ENCODE data around the gene SPACA7. TPM values are rescaled to one million over a fixed set of nuclear protein-coding genes. Genes with fewer than 3 reads are reported as not detected.

SPACA7 gene
- total RNA-seq, 1 experiment from 2014 or later: not detected

GRCh38 chr13:112416647-112417046 lies 40.5 kb downstream of the SPACA7 start:
- no peak overlapping the region for H4K91ac ChIP-seq (ENCODE audit: insufficient read length, low read depth, low read length)
- no peaks in the 10 kb centered on the region for H3K79me2 ChIP-seq (ENCODE audit: insufficient read depth, low read length)
- no peaks in the 10 kb centered on the region for H3K27me3 ChIP-seq (ENCODE audit: insufficient read depth, low read length)
- H2BK12ac ChIP-seq (ENCODE audit: insufficient read length, low read depth, low read length): no peak overlapping the region
- no CpG with 5 or more reads among the region's 1 CpG for WGBS (ENCODE audit: extremely low coverage, insufficient read length, low lambda C conversion rate)
- H3K14ac ChIP-seq (ENCODE audit: insufficient read depth, low read length): no peak overlapping the region
- Mint-ChIP-seq H3K27ac (no peak overlapping the region), H3K4me1 (no peaks in the 10 kb centered on the region), H3K4me3 (no peak overlapping the region), H3K9me3 (peaks cover 73 to 77% of the 10 kb centered on the region in 2 experiments), H3K27me3 (ENCODE audit: low read depth) (peaks cover 7% of the 10 kb centered on the region), H3K36me3 (ENCODE audit: insufficient read depth in 1 of 3, low read depth in 3 of 3) (peaks cover 9 to 32% (median 25%) of the 10 kb centered on the region in 3 experiments)
- H3K4me1 ChIP-seq (ENCODE audit: insufficient read depth, low read length): no peaks in the 10 kb centered on the region
- no peak overlapping the region for H3K18ac ChIP-seq (ENCODE audit: insufficient read length, low read depth, low read length)
- H2BK120ac ChIP-seq (ENCODE audit: low read depth, low read length, poor library complexity, severe bottlenecking): no peak overlapping the region
- H3K9me3 ChIP-seq (ENCODE audit: control insufficient read depth, low read depth, low read length): peaks cover 16% of the 10 kb centered on the region
- no peak overlapping the region for H3K56ac ChIP-seq (ENCODE audit: insufficient read length, low read depth, low read length)
- no peak overlapping the region for H3K23ac ChIP-seq (ENCODE audit: insufficient read length, low read depth, low read length)
- no peak overlapping the region for H4K8ac ChIP-seq (replicated peaks; ENCODE audit: insufficient read length, low read depth, low read length)
- no peak overlapping the region for H2AK5ac ChIP-seq (ENCODE audit: insufficient read length, low read length)
- H3K79me1 ChIP-seq (ENCODE audit: insufficient read depth, low read depth, low read length, poor library complexity, severe bottlenecking): no peaks in the 10 kb centered on the region
- no peak overlapping the region for H3K4me2 ChIP-seq (ENCODE audit: insufficient read depth, insufficient read length, low read length)
- no peak overlapping the region for H2BK20ac ChIP-seq (ENCODE audit: low read depth, low read length, poor library complexity, severe bottlenecking)
- H2BK5ac ChIP-seq (ENCODE audit: insufficient read length, low read length): no peak overlapping the region
- H4K5ac ChIP-seq (ENCODE audit: insufficient read length, low read depth, low read length): no peak overlapping the region
- no peak for TF ChIP-seq CTCF (conservative IDR thresholded peaks at IDR 0.05)
- H2AFZ ChIP-seq (ENCODE audit: low read length): no peak overlapping the region
- no peak overlapping the region for H2BK15ac ChIP-seq (ENCODE audit: low read depth, low read length)
- H3K9ac ChIP-seq (ENCODE audit: extremely low read depth, insufficient read length, low read length): no peak overlapping the region
- no peak overlapping the region for H3T11ph ChIP-seq (ENCODE audit: low read length)
- no peak overlapping the region for H3K27ac ChIP-seq (ENCODE audit: insufficient read length, low read depth, low read length)
- H4K20me1 ChIP-seq (ENCODE audit: control insufficient read depth, insufficient read depth, insufficient read length): no peaks in the 10 kb centered on the region
- H3K4ac ChIP-seq (ENCODE audit: low read depth, low read length): no peak overlapping the region
- no peak for DNase-seq
- H3K23me2 ChIP-seq (ENCODE audit: insufficient read length, low read depth, low read length, poor library complexity, severe bottlenecking): no peaks in the 10 kb centered on the region
